Mucosa of descending colon (tissue), 3 donors: ENCODE results near the gene SGCD. TPM values are rescaled to one million over a fixed set of nuclear protein-coding genes. Genes with fewer than 3 reads are reported as not detected.

Experiments used
- ATAC-seq: fragments of 200-7000 bp; cut with Tn5 transposase; one replicate; pipeline ENCODE4 v1.9.1; 2020; ENCODE audit warnings: mild to moderate bottlenecking, moderate library complexity
- DNase-seq, 3 donors: peaks; one replicate each; pipeline ENCODE4 v3.0.0-alpha.2; 2020
- H3K36me3 ChIP-seq: fragments of 200-600 bp; one replicate; pipeline ENCODE4 v1.8.0; 2021; ENCODE audit warnings: low read depth, mild to moderate bottlenecking
- H3K4me1 ChIP-seq: fragments of 200-600 bp; one replicate; pipeline ENCODE4 v1.8.0; 2021; ENCODE audit warnings: low read depth, mild to moderate bottlenecking
- H3K4me3 ChIP-seq: fragments of 200-600 bp; one replicate; pipeline ENCODE4 v1.8.0; 2021; ENCODE audit warnings: mild to moderate bottlenecking
- H3K9me3 ChIP-seq: fragments of 200-600 bp; one replicate; pipeline ENCODE4 v1.8.0; 2021; ENCODE audit warnings: mild to moderate bottlenecking
- intact Hi-C, 2 donors: fragments of 100-400 bp; cut with DNase I in 1 of 2; cut with micrococcal nuclease in 1 of 2; formaldehyde crosslinking; loops; one replicate each; pipeline versions ENCODE4 v1.11.0 to v1.11.1; 2022; cut with DNase I, micrococcal nuclease
- total RNA-seq, 3 donors: library from RNA; stranded (reverse); fragmentation: NEBNext Ultra II Directional in 2 of 3; extraction: Animal tissue kit (Norgen Biotek cat#: 25700) in 2 of 3; gene quantifications; one replicate each; pipeline versions ENCODE4 v1.2.1 to v1.2.4, GENCODE V29; 2021 to 2023
- TF ChIP-seq, protein P1 (sequence below): fragments of 200-600 bp; IDR thresholded peaks from one replicate; pipeline ENCODE4 v1.8.0; 2022; ENCODE audit warnings: antibody characterized with exemption, mild to moderate bottlenecking
- donor health status: DM: no; HTN: no; CAD: no; lungs with moderate emphysema.
- donor health status: DM: no; HTN: no; CAD: no.
- donor health status: DM: no; HTN: yes; CAD: no.

SGCD gene
- total RNA-seq, 3 donors from 2014 or later, result 1.2 to 7.4 (median 2.0) TPM

GRCh38 chr5:156314416-156314815, 12.5 kb upstream of the SGCD start:
- H3K36me3 ChIP-seq, result no peaks in the 10 kb centered on the region
- intact Hi-C loops, result no loop called here
- H3K9me3 ChIP-seq, result no peaks in the 10 kb centered on the region
- no peak overlapping the region for H3K4me3 ChIP-seq
- no peaks in the 10 kb centered on the region for H3K4me1 ChIP-seq
- TF ChIP-seq, protein P1, sequence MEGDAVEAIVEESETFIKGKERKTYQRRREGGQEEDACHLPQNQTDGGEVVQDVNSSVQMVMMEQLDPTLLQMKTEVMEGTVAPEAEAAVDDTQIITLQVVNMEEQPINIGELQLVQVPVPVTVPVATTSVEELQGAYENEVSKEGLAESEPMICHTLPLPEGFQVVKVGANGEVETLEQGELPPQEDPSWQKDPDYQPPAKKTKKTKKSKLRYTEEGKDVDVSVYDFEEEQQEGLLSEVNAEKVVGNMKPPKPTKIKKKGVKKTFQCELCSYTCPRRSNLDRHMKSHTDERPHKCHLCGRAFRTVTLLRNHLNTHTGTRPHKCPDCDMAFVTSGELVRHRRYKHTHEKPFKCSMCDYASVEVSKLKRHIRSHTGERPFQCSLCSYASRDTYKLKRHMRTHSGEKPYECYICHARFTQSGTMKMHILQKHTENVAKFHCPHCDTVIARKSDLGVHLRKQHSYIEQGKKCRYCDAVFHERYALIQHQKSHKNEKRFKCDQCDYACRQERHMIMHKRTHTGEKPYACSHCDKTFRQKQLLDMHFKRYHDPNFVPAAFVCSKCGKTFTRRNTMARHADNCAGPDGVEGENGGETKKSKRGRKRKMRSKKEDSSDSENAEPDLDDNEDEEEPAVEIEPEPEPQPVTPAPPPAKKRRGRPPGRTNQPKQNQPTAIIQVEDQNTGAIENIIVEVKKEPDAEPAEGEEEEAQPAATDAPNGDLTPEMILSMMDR, result no peak
- DNase-seq (no peak), ATAC-seq (no peak)

- Histone ChIP-seq H3K4me3 (no peak overlapping the region), H3K9me3 (no peaks in the 10 kb centered on the region), H3K4me1 (no peaks in the 10 kb centered on the region), H3K36me3 (no peaks in the 10 kb centered on the region)
- TF ChIP-seq, protein P1, result no peak
- intact Hi-C loops, result no loop called here
- no peak for DNase-seq
- ATAC-seq, result no peak
Measured at GRCh38 chr5:156322666-156323065, 4.3 kb upstream of the SGCD start.

- TF ChIP-seq, protein P1, result no peak
- intact Hi-C loops, result no loop called here
Measured at GRCh38 chr5:156327296-156327695, 332 bp downstream of the SGCD start.

DNA sequence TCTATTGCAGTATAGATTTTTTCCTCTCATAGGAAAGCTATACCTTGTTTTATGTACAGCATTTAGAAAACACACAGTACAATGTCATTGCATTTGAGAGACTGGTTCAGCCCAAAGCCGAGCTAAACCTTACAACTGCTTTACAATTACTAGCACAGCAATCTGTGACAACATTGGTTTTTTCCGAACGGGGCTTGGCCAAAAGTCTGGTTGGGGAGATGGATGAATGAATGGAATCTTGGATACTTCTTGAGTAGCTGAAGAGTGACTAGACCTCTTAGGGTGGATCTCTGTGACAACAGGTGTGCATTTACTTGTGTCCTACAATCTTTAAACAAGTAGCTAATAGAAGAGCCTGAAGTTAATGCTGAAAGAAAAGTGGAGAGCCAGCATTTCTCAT, 1.2 kb downstream of the SGCD start:
- no peaks in the 10 kb centered on the region for H3K36me3 ChIP-seq
- H3K4me3 ChIP-seq, result no peak overlapping the region
- intact Hi-C loops, result no loop called here
- TF ChIP-seq, protein P1, result no peak
- ATAC-seq, result no peak
- H3K4me1 ChIP-seq, result no peaks in the 10 kb centered on the region
- no peaks in the 10 kb centered on the region for H3K9me3 ChIP-seq
- no peak for DNase-seq

More at GRCh38 chr5:156327296-156327695, 332 bp downstream of the SGCD start:
- Histone ChIP-seq H3K4me3 (no peak overlapping the region), H3K4me1 (no peaks in the 10 kb centered on the region), H3K9me3 (no peaks in the 10 kb centered on the region), H3K36me3 (no peaks in the 10 kb centered on the region)
- DNase-seq (no peak), ATAC-seq (no peak)

DNA sequence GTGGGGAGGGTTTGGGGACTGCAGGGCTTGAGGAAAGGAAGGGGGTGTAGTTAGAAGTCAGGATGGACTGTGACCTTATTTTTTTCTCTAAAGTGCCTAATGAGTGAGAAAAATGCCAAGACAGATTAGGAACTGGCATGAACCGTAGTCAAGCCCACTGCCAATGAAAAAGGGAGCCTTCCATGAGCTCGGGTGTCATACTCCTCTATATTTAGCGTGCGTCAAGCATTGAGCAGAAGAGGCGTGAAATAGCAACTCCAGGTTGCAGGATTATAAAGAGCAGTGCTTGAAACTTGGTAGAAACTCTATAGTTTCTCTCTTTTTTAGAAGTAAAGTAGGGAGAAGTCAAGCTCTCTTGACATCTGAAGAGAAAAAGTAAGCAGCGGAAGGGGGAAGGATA, 1.8 kb downstream of the SGCD start:
- DNase-seq (no peak), ATAC-seq (no peak)
- no peaks in the 10 kb centered on the region for H3K36me3 ChIP-seq
- H3K4me1 ChIP-seq, result no peaks in the 10 kb centered on the region
- no peak overlapping the region for H3K4me3 ChIP-seq
- intact Hi-C loops, result no loop called here
- TF ChIP-seq, protein P1, result no peak
- no peaks in the 10 kb centered on the region for H3K9me3 ChIP-seq

- TF ChIP-seq, protein P1, result no peak
- intact Hi-C loops, result no loop called here
- no peaks in the 10 kb centered on the region for H3K36me3 ChIP-seq
- H3K9me3 ChIP-seq, result no peaks in the 10 kb centered on the region
- no peaks in the 10 kb centered on the region for H3K4me1 ChIP-seq
- no peak for DNase-seq
- H3K4me3 ChIP-seq, result no peak overlapping the region
- ATAC-seq, result no peak
Measured at GRCh38 chr5:156329171-156329611, 2.2 kb downstream of the SGCD start.
